Small intestine (tissue), 7 donors: ENCODE measurements around the gene MESD. TPM values are rescaled to one million over a fixed set of nuclear protein-coding genes. Genes with fewer than 3 reads are reported as not detected.
"Not testable (repeated sequence)": the region's sequence is repeated elsewhere in the genome, so short reads cannot be mapped to it uniquely, and the experiment has no call there.

Experiments
- DNase-seq, 2 donors: peaks; one replicate each; pipeline versions ENCODE4 v3.0.0 to v3.0.0-alpha.2; 2013
- FAIRE-seq: peaks from 2 replicates; lab custom pipeline; 2012; peaks lifted over from hg19 to GRCh38; lab: Jason Lieb, UNC
- H3K27ac ChIP-seq, 3 donors: one replicate each; pipeline ENCODE4 v1.5.1; 2013; ENCODE audit warnings: low read length in 2 of 3, mild to moderate bottlenecking in 2 of 3, control low read depth in 1 of 3, inconsistent platforms in 1 of 3, low read depth in 1 of 3, moderate library complexity in 1 of 3
- H3K27me3 ChIP-seq, 3 donors: one replicate each; pipeline ENCODE4 v1.6.1; 2013; ENCODE audit warnings: low read length in 3 of 3, inconsistent platforms in 1 of 3; ENCODE audit not compliant: control insufficient read depth in 3 of 3, insufficient read depth in 3 of 3
- H3K36me3 ChIP-seq, 3 donors: one replicate each; pipeline ENCODE4 v1.6.1; 2013; ENCODE audit warnings: low read length in 3 of 3, inconsistent platforms in 1 of 3, low read depth in 1 of 3, mild to moderate bottlenecking in 1 of 3, moderate library complexity in 1 of 3; ENCODE audit not compliant: control insufficient read depth in 3 of 3, insufficient read depth in 2 of 3
- H3K4me1 ChIP-seq, 3 donors: one replicate each; pipeline ENCODE4 v1.6.1; 2013; ENCODE audit warnings: low read length in 2 of 3, inconsistent platforms in 1 of 3, low read depth in 1 of 3, mild to moderate bottlenecking in 1 of 3, moderate library complexity in 1 of 3; ENCODE audit not compliant: control insufficient read depth in 3 of 3, insufficient read depth in 2 of 3
- H3K4me3 ChIP-seq, 3 donors: one replicate each; pipeline ENCODE4 v1.5.1; 2013; ENCODE audit warnings: low read length in 3 of 3, control low read depth in 1 of 3, inconsistent platforms in 1 of 3, low read depth in 1 of 3, mild to moderate bottlenecking in 1 of 3, moderate library complexity in 1 of 3
- H3K9me3 ChIP-seq, 2 donors: one replicate each; pipeline ENCODE4 v1.6.1; 2013; ENCODE audit warnings: low read depth in 1 of 2, low read length in 1 of 2; ENCODE audit not compliant: control insufficient read depth in 2 of 2, insufficient read depth in 1 of 2
- WGBS, 3 donors: extraction: QIAGEN DNeasy Blood & Tissue Kit; methylation state at CpG; one replicate each; pipeline ENCODE4 v1.1.7; 2013; 5-methylcytosine and 5-hydroxymethylcytosine counted together
- polyA plus RNA-seq, 4 donors: library from polyadenylated mRNA; stranded (reverse) in 3 of 4; unstranded in 1 of 4; fragments of 200-250 nt in 3 of 4; fragments of 120-200 nt in 1 of 4; gene quantifications; one replicate each; pipeline versions ENCODE4 v1.2.1 to v1.2.3, GENCODE V29; 2013
- donor health status: healthy with polysubstance abuse.
- donor health status: control.
- donor health status: control.
- donor health status: Bipolar disorder and iron deficiency.
- donor health status: healthy.

Gene MESD
- polyA plus RNA-seq, 4 donors = 4.7 to 33.9 (median 13.6) TPM

DNA sequence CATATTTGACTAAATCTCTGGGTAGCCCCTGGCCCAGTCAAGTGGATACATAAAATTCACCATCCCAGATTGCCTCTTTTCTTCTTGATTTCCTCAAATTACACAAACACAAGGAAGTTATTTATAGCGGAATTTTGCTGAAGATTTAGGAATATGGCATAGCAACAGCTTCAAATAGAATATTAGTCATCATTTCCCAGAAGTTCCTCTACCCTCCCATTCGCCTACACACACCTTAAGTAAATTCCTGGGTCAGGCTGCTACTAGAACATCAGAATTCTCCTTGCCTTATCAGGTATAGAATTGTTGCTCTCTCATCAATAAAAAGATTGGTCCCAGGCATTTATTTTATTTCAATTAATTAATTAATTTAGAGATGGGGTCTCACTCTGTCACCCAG is 31.6 kb downstream of the MESD start:
- DNase-seq (no peak), FAIRE-seq (no peak)
- Histone ChIP-seq H3K27me3 (no peaks in the 10 kb centered on the region), H3K36me3 (peaks cover 0 to 23% (median 0%) of the 10 kb centered on the region in 3 donors), H3K4me1 (no peaks in the 10 kb centered on the region), H3K9me3 (no peaks in the 10 kb centered on the region), H3K4me3 (no peak overlapping the region), H3K27ac (no peak overlapping the region)
- WGBS, 3 donors = 90 to 92% (median 90%) methylated on average over 2 of the region's 2 CpGs

DNA sequence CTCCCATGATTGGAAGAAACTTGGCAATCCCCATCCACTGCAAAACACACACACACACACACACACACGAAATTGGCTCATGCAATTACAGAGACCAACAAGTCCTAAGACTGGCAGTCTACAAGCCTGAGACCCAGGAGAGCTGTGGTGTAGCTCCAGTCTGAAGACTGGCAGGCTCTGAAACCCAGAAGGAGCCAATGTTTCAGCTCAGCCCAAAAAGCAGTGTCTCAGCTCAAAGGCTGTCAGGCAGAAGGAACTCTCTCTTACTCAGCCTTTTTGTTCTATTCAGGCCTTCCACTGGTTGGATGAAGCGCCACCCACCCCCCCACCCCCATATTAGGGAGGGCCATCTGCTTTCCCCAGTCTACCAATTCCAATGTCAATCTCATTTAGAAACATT is 32.1 kb downstream of the MESD start:
- FAIRE-seq (no peak), DNase-seq (no peak)
- Histone ChIP-seq H3K27me3 (no peaks in the 10 kb centered on the region), H3K36me3 (peaks cover 0 to 23% (median 0%) of the 10 kb centered on the region in 3 donors), H3K4me1 (no peaks in the 10 kb centered on the region), H3K9me3 (no peaks in the 10 kb centered on the region), H3K27ac (no peak overlapping the region), H3K4me3 (no peak overlapping the region)
- WGBS, 3 donors = 77 to 86% (median 82%) methylated on average over 2 of the region's 2 CpGs

DNA sequence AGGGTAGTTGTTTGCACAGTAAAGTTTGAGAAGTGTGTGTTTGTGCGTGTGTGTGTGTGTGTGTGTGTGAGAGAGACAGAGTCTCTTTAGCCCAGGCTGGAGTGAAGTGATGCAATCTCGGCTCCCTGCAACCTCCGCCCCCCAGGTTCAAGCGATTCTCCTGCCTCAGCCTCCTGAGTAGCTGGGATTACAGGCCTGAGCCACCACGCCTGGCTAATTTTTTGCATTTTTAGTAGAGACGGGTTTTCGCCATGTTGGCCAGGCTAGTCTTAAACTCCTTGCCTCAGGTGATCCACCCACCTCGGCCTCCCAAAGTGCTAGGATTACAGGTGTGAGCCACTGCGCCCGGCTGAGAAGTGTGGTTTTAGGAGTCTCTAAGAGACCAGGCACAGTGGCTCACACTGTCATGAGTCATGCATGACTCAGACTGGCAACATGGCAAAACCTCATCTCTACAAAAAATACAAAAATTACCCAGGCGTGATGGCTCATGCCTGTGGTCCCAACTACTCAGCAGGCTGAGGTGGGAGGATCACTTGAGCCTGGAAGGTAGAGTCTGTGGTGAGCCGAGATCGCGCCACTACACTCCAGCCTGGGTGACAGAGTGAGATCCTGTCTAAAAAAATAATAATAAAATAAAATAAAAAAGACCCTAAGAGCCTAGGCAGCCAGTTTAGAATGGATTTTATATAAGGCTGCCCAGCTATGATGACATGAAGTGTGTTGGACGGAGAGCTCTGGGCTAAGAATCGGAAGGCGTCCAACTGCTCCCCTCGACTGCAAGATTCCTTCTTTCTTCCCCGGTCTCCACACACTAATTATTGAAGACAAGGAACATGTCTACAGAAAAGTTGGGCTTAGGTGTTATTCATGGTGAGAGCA is 33.8 kb downstream of the MESD start:
- DNase-seq, FAIRE-seq, H3K9me3 ChIP-seq, H3K27ac ChIP-seq, H3K4me1 ChIP-seq, H3K4me3 ChIP-seq, H3K27me3 ChIP-seq: not testable (repeated sequence)
- peaks cover 0 to 29% (median 2%) of the 10 kb centered on the region in 3 donors for H3K36me3 ChIP-seq
- 90 to 94% (median 91%) methylated on average over 19 of the region's 19 CpGs for whole genome bisulfite sequencing, 3 donors

DNA sequence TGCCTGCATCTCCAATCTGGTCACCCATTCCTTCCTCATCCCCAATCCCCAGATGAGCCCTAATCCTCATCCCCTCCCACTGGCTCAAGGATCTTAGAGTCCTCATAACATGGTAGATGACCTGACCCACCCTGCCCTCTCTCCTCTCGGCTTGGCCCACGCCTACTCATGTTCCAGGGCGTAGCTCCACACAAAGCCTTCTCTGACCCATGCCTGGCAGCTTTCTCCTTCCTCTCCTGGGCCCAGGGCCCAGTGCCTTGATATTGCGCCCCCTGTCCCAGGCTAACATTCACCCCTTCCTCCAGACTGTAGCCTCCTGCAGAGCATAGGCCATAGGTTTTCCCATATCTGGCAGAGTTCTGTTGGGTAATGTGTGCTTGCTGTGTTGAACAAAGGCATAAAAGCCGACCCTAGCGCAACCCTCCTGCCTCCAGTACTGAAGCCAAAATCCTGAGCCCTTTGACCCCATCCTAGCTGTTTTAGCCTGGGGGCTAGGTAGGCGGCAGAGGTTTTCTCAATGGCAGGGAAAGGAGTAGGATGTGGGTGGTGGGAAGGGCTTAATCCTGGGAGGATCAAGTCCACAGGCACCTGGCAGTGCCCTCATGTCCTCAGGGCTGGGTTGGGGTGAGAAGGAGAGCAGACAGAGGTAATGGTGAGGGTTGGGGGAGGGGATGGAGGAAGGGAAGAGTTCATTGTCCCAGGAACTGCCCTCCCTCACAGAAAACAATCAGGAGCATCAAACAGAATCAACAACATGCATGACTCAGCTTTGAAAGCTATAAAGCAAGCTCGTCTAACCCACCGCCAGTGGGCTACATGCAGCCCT is 35.5 kb downstream of the MESD start:
- no peaks in the 10 kb centered on the region for H3K9me3 ChIP-seq
- H3K4me1 ChIP-seq = no peaks in the 10 kb centered on the region
- peaks cover 0 to 35% (median 4%) of the 10 kb centered on the region in 3 donors for H3K36me3 ChIP-seq
- no peak for DNase-seq
- H3K27me3 ChIP-seq = no peaks in the 10 kb centered on the region
- no peak for FAIRE-seq
- 89 to 94% (median 91%) methylated on average over 9 of the region's 9 CpGs for WGBS, 3 donors
- no peak overlapping the region for H3K4me3 ChIP-seq
- H3K27ac ChIP-seq = no peak overlapping the region

DNA sequence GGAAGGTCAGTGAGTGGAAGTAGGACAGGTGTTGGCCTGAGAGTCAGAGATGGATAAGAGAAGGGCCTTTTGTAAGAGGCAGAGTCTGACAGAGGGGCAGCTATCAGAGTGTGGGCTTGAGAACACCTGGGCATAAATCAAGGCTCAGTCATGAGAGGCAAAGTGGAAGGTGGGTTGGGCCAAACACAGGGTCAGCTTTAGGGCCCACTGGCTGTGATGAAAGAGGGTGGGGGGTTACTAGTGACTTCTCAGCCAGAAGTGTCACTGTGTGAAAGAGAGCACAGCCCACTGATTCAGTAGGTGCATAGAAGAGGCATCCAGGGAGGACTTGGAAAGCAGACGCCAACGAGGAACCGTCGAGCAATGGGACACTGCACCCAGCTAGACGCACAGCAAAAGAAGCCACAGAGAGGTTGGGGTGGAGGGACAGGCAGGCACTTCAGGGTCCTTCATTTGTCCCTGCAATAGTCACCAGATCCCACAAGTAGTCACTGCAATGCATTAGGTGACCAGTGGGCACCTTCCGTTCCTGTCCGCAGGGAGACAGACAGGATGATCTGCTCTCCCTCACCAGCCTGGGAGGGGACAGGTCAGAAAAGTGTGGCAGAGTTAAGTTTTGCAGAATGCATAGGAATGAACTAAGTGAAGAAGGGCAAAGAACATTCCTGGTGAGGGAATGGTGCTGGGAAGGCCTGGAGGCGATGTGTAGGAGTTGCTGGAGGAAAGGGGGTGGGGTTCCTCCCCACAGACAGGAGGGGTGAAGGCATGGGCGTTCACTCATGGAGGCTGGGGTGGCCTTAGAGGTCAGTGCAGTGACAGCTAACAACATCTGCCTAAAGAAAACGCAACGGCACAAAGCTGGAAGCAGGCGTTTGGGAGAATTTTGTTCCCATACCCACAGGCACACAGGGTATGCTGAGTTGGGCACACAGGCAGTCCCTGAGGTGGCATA is 36.3 kb downstream of the MESD start:
- Histone ChIP-seq H3K36me3 (peaks cover 0 to 40% (median 4%) of the 10 kb centered on the region in 3 donors), H3K4me3 (no peak overlapping the region), H3K27me3 (no peaks in the 10 kb centered on the region), H3K9me3 (no peaks in the 10 kb centered on the region), H3K4me1 (no peaks in the 10 kb centered on the region), H3K27ac (no peak overlapping the region)
- WGBS, 3 donors = 93 to 98% (median 97%) methylated on average over 12 of the region's 12 CpGs
- DNase-seq (no peak), FAIRE-seq (no peak)

DNA sequence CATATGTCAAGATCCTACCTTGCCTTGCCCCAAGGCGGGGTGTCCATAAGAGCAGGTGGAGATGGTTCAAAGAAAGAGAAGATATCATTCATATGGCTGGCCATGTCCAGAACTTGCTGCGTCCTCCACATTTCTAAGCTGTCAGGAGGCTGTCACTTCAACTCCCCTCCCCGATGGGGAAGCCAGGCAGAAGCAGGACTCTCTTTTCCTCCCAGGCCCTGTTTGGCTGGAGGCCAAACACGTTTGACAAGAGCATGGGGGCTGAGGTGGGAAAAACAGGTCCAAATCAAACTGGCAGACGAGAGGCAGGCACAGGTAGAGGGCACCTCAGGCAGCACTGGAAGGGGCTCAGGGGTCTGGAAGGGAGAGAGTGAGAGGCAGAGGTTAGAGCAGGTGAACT is 37.7 kb downstream of the MESD start:
- 75 to 78% (median 76%) methylated on average over 5 of the region's 5 CpGs for WGBS, 3 donors
- Histone ChIP-seq H3K4me3 (no peak overlapping the region), H3K27me3 (no peaks in the 10 kb centered on the region), H3K4me1 (no peaks in the 10 kb centered on the region), H3K36me3 (peaks cover 2 to 43% (median 4%) of the 10 kb centered on the region in 3 donors), H3K27ac (no peak overlapping the region), H3K9me3 (no peaks in the 10 kb centered on the region)
- DNase-seq (no peak), FAIRE-seq (no peak)

DNA sequence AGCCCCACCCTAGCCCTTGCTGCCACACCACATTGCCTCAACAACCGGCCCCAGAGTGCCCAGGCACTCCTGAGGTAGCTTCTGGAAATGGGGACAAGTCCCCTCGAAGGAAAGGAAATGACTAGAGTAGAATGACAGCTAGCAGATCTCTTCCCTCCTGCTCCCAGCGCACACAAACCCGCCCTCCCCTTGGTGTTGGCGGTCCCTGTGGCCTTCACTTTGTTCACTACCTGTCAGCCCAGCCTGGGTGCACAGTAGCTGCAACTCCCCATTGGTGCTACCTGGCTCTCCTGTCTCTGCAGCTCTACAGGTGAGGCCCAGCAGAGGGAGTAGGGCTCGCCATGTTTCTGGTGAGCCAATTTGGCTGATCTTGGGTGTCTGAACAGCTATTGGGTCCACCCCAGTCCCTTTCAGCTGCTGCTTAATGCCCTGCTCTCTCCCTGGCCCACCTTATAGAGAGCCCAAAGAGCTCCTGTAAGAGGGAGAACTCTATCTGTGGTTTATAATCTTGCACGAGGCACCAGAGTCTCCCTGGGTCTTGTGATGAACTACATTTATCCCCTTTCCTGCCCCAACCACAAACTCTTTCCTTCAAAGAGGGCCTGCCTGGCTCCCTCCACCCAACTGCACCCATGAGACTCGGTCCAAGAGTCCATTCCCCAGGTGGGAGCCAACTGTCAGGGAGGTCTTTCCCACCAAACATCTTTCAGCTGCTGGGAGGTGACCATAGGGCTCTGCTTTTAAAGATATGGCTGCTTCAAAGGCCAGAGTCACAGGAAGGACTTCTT is 39.1 kb downstream of the MESD start:
- H3K9me3 ChIP-seq = no peaks in the 10 kb centered on the region
- H3K27me3 ChIP-seq = no peaks in the 10 kb centered on the region
- FAIRE-seq (no peak), DNase-seq (no peak)
- no peak overlapping the region for H3K4me3 ChIP-seq
- H3K4me1 ChIP-seq = no peaks in the 10 kb centered on the region
- peaks cover 2 to 46% (median 4%) of the 10 kb centered on the region in 3 donors for H3K36me3 ChIP-seq
- H3K27ac ChIP-seq = no peak overlapping the region
- 91 to 93% (median 91%) methylated on average over 8 of the region's 8 CpGs for WGBS, 3 donors
